Astrocyte (in vitro differentiated cells and primary cell): ENCODE measurements around the gene GOLPH3L.
"Not testable (repeated sequence)": the region's sequence is repeated elsewhere in the genome, so short reads cannot be mapped to it uniquely, and the experiment has no call there.

Experiments used
- EZH2 ChIP-seq: IDR thresholded peaks from 2 replicates; pipeline ENCODE4 v1.6.1; 2012; ENCODE audit warnings: mild to moderate bottlenecking, low read length, inconsistent platforms; ENCODE audit not compliant: insufficient read depth
- TF ChIP-seq, protein P1 (sequence below): IDR thresholded peaks from 2 replicates; pipeline ENCODE4 v1.5.1; 2011; ENCODE audit warnings: low read depth, mild to moderate bottlenecking, inconsistent platforms, low read length, moderate library complexity; ENCODE audit not compliant: insufficient read depth

DNA sequence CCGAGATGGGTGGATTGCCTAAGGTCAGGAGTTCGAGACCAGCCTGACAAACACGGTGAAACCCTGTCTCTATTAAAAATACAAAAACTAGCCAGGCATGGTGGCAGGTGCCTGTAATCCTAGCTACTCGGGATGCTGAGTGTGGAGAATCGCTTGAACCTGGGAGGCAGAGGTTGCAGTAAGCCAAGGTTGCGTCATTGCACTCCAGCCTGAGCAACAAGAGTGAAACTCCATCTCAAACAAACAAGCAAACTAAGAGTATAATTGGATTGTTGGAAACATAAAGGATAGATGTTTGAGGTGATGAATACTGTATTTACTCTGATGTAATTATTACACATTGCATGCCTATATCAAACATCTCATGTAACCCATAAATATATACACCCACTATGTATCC lies 58.5 kb downstream of the GOLPH3L start:
- TF ChIP-seq, protein P1, sequence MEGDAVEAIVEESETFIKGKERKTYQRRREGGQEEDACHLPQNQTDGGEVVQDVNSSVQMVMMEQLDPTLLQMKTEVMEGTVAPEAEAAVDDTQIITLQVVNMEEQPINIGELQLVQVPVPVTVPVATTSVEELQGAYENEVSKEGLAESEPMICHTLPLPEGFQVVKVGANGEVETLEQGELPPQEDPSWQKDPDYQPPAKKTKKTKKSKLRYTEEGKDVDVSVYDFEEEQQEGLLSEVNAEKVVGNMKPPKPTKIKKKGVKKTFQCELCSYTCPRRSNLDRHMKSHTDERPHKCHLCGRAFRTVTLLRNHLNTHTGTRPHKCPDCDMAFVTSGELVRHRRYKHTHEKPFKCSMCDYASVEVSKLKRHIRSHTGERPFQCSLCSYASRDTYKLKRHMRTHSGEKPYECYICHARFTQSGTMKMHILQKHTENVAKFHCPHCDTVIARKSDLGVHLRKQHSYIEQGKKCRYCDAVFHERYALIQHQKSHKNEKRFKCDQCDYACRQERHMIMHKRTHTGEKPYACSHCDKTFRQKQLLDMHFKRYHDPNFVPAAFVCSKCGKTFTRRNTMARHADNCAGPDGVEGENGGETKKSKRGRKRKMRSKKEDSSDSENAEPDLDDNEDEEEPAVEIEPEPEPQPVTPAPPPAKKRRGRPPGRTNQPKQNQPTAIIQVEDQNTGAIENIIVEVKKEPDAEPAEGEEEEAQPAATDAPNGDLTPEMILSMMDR: not testable (repeated sequence)
- TF ChIP-seq EZH2: not testable (repeated sequence)
